ENCODE results near the gene RBM28.
A peak's percentile ranks its signal among the peaks of the same experiment; 100 is the strongest.

Gene RBM28

GRCh38 chr7:128361411-128362379, 18.0 kb upstream of the RBM28 start, which contains the start of gene PRRT4:
Gene PRRT4, minus strand, starts transcription at chr7:128361690.
- FAIRE-seq = no peak
- peak; percentile 61 for DNase-seq (ENCODE audit: insufficient read length, low spot score)
- peak; percentile 1 for TF ChIP-seq CTCF (IDR thresholded peaks at IDR 0.05; ENCODE audit: insufficient read depth, missing control alignments)

- no peak for TF ChIP-seq CTCF (IDR thresholded peaks at IDR 0.05; ENCODE audit: insufficient read depth, missing control alignments)
- no peak for FAIRE-seq
- no peak for DNase-seq (ENCODE audit: insufficient read length, low spot score)
Measured at GRCh38 chr7:128360359-128360678, 16.6 kb upstream of the RBM28 start.

GRCh38 chr7:128359939-128360338, 16.2 kb upstream of the RBM28 start:
- no peak for TF ChIP-seq CTCF (IDR thresholded peaks at IDR 0.05; ENCODE audit: insufficient read depth, missing control alignments)
- FAIRE-seq (no peak), DNase-seq (ENCODE audit: insufficient read length, low spot score) (no peak)

GRCh38 chr7:128359336-128359735, 15.6 kb upstream of the RBM28 start:
- DNase-seq (ENCODE audit: insufficient read length, low spot score) (no peak), FAIRE-seq (no peak)
- no peak for TF ChIP-seq CTCF (IDR thresholded peaks at IDR 0.05; ENCODE audit: insufficient read depth, missing control alignments)

- FAIRE-seq = no peak
- no peak for DNase-seq (ENCODE audit: insufficient read length, low spot score)
- TF ChIP-seq CTCF (IDR thresholded peaks at IDR 0.05; ENCODE audit: insufficient read depth, missing control alignments) = no peak
Measured at GRCh38 chr7:128358233-128358632, 14.5 kb upstream of the RBM28 start.

GRCh38 chr7:128357217-128357613, 13.5 kb upstream of the RBM28 start:
- DNase-seq (ENCODE audit: insufficient read length, low spot score) (no peak), FAIRE-seq (no peak)
- TF ChIP-seq CTCF (IDR thresholded peaks at IDR 0.05; ENCODE audit: insufficient read depth, missing control alignments) = no peak

- DNase-seq (ENCODE audit: insufficient read length, low spot score) (no peak), FAIRE-seq (no peak)
- TF ChIP-seq CTCF (IDR thresholded peaks at IDR 0.05; ENCODE audit: insufficient read depth, missing control alignments) = no peak
Measured at GRCh38 chr7:128356546-128357216, 13.0 kb upstream of the RBM28 start.
